Panc1 (cell line): ENCODE measurements around the gene C16orf78. TPM values are rescaled to one million over a fixed set of nuclear protein-coding genes. Genes with fewer than 3 reads are reported as not detected.

Source experiments
- ATAC-seq: fragments of 200-7000 bp; cut with Tn5 transposase; 2 replicates; pipeline ENCODE4 v1.9.1; 2020; ENCODE audit warnings: mild to moderate bottlenecking, moderate library complexity
- BruUV-seq: library from RNA; stranded (reverse); fragments of 400-500 nt; replicated peaks from 2 replicates; lab custom pipeline; 2021; lab: Mats Ljungman, UMichigan
- CTCF ChIA-PET: fragments of 300-600 bp; sonication (Branson Sonifier 250); formaldehyde crosslinking; loops from one replicate; lab custom pipeline; 2022; ENCODE audit warnings: antibody characterized with exemption; lab: Charles Lee
- POLR2A ChIA-PET: fragments of 300-600 bp; sonication (Branson Sonifier 250); formaldehyde crosslinking; loops from one replicate; lab custom pipeline; 2022; ENCODE audit warnings: antibody characterized with exemption; lab: Charles Lee
- DNase-seq: peaks from one replicate; pipeline ENCODE4 v3.0.0-alpha.2; 2010; ENCODE audit warnings: low read depth, low spot score
- H3K27ac ChIP-seq: 2 replicates; pipeline ENCODE4 v1.5.1; 2011; ENCODE audit warnings: mild to moderate bottlenecking, low read length, inconsistent platforms
- H3K27me3 ChIP-seq: fragments of 200-500 bp; sonication (Bioruptor generic); 2 replicates; pipeline ENCODE4 v1.6.0; 2014; ENCODE audit warnings: low read length, inconsistent platforms; ENCODE audit not compliant: control insufficient read depth, insufficient read depth
- H3K36me3 ChIP-seq: fragments of 200-500 bp; sonication (Bioruptor generic); 2 replicates; pipeline ENCODE4 v1.5.1; 2014; ENCODE audit warnings: inconsistent platforms, mild to moderate bottlenecking, low read length, moderate library complexity; ENCODE audit not compliant: control insufficient read depth, insufficient read depth
- H3K4me1 ChIP-seq: 2 replicates; pipeline ENCODE4 v1.5.1; 2011; ENCODE audit warnings: inconsistent platforms, mild to moderate bottlenecking, low read length, moderate library complexity; ENCODE audit not compliant: control insufficient read depth, insufficient read depth
- H3K4me3 ChIP-seq, 2 experiments: 2 replicates each; pipeline ENCODE4 v1.5.1; 2011 to 2012; ENCODE audit warnings: low read depth in 2 of 2, low read length in 2 of 2, mild to moderate bottlenecking in 2 of 2, inconsistent platforms in 1 of 2, moderate library complexity in 1 of 2
- H3K9me3 ChIP-seq: fragments of 200-500 bp; sonication (Bioruptor generic); 2 replicates; pipeline ENCODE4 v1.5.1; 2014; ENCODE audit warnings: low read depth, mild to moderate bottlenecking, inconsistent platforms, low read length, moderate library complexity; ENCODE audit not compliant: control insufficient read depth, insufficient read depth
- CTCF ChIP-seq: fragments of 450-650 bp; IDR thresholded peaks from 2 replicates; pipeline ENCODE4 v1.5.1; 2017; ENCODE audit warnings: mild to moderate bottlenecking
- POLR2AphosphoS5 ChIP-seq: IDR thresholded peaks from 2 replicates; pipeline ENCODE4 v1.6.1; 2012; ENCODE audit warnings: mild to moderate bottlenecking, low read depth, low read length, moderate library complexity
- REST ChIP-seq, 2 experiments: IDR thresholded peaks; 2 replicates each; pipeline ENCODE4 v1.6.1; 2011 to 2012; ENCODE audit warnings: low read depth in 2 of 2, control low read depth in 1 of 2, low read length in 1 of 2, mild to moderate bottlenecking in 1 of 2, moderate library complexity in 1 of 2; ENCODE audit not compliant: insufficient read depth in 1 of 2
- SIN3A ChIP-seq: IDR thresholded peaks from 2 replicates; pipeline ENCODE4 v1.6.1; 2012; ENCODE audit warnings: low read depth, mild to moderate bottlenecking, low read length, moderate library complexity, borderline replicate concordance; ENCODE audit not compliant: insufficient read depth
- TCF7L2 ChIP-seq: IDR thresholded peaks from 2 replicates; pipeline ENCODE4 v1.6.1; 2011; ENCODE audit warnings: mild to moderate bottlenecking, low read depth, low read length, inconsistent platforms
- in situ Hi-C: cut with HindIII; loops from 2 replicates; pipeline ENCODE4 v1.10.0; 2016; ENCODE audit warnings: low sequenced_read_pairs, low pct_unique_long_range_greater_than_20kb
- intact Hi-C: fragments of 100-400 bp; cut with micrococcal nuclease; formaldehyde crosslinking; loops from one replicate; pipeline ENCODE4 v1.10.0; 2022; ENCODE audit not compliant: unreplicated experiment
- total RNA-seq: library from RNA; stranded (reverse); gene quantifications from one replicate; pipeline ENCODE4 v1.2.1, GENCODE V29; 2021; ENCODE audit not compliant: unreplicated experiment

Gene C16orf78
- total RNA-seq, 1 experiment from 2014 or later: not detected

- no TSS peak for BruUV-seq
- no peak overlapping the region for H3K4me3 ChIP-seq
- no peak overlapping the region for H3K27ac ChIP-seq
- in situ Hi-C loops: no loop called here
- ChIA-PET POLR2A (no interaction called here), CTCF (no interaction called here)
- intact Hi-C loops: no loop called here
- H3K4me1 ChIP-seq: no peaks in the 10 kb centered on the region
- ATAC-seq (no peak), DNase-seq (no peak)
- no peaks in the 10 kb centered on the region for H3K36me3 ChIP-seq
- H3K27me3 ChIP-seq: no peaks in the 10 kb centered on the region
- H3K9me3 ChIP-seq: no peaks in the 10 kb centered on the region
- TF ChIP-seq SIN3A (no peak), POLR2AphosphoS5 (no peak), TCF7L2 (no peak), REST (IDR thresholded peaks at IDR 0.05; ENCODE audit: insufficient read depth in 1 of 2, low read depth in 2 of 2, low read length in 1 of 2) (no peak), CTCF (no peak)
Measured at GRCh38 chr16:49328325-49328724, 45.3 kb upstream of the C16orf78 start.

DNA sequence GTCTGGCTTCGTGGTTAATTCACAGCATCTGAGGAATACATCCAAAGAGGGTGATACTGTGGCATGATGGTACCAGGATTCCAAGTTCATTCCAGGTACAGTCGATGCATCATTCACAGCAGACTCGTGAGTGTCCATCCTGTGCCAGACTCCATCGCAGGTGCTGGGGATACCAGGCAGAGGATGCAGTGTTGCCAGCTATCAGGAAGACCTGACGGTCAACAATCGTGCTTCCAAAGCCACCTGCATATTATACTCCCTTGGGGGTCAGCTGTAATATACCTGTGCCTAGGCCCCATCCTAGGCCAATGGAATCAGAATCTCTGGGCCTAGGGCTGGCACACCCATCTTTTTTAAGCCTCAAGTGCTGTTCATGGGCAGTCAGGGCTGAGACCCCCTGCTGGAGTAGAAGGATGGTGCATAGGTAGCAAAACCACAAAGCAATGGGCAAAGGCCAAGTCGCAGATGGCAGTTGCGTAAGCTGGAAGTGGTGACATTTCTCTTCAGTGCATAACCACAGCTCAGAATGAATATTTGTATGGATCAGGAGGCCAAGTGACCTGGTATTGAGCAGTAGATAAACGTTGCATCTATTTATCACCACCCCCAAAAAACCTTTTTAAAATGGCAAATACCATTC, 42.9 kb upstream of the C16orf78 start:
- no peak overlapping the region for H3K4me3 ChIP-seq
- no peak for TF ChIP-seq TCF7L2
- TF ChIP-seq POLR2AphosphoS5: no peak
- no peak for TF ChIP-seq CTCF
- TF ChIP-seq SIN3A: no peak
- no peak for TF ChIP-seq REST (IDR thresholded peaks at IDR 0.05; ENCODE audit: insufficient read depth in 1 of 2, low read depth in 2 of 2, low read length in 1 of 2)
- H3K27ac ChIP-seq: no peak overlapping the region
- ChIA-PET CTCF (no interaction called here), POLR2A (no interaction called here)
- DNase-seq: no peak
- no peaks in the 10 kb centered on the region for H3K9me3 ChIP-seq
- ATAC-seq: no peak
- H3K27me3 ChIP-seq: no peaks in the 10 kb centered on the region
- no TSS peak for BruUV-seq
- H3K36me3 ChIP-seq: no peaks in the 10 kb centered on the region
- intact Hi-C loops (no loop called here), in situ Hi-C loops (no loop called here)
- H3K4me1 ChIP-seq: no peaks in the 10 kb centered on the region
